H1 (cell line): ENCODE results near the gene AIF1.

ENCODE experiments used
- CTCF ChIP-seq, 3 experiments: IDR thresholded peaks; 1 replicate in 2 of 3; 2 replicates in 1 of 3; pipeline versions ENCODE4 v1.5.1 to v1.6.1; 2011; ENCODE audit warnings: low read length in 3 of 3, mild to moderate bottlenecking in 3 of 3, inconsistent platforms in 2 of 3, low read depth in 1 of 3, moderate library complexity in 1 of 3; ENCODE audit not compliant: insufficient read depth in 1 of 3; ENCODE audit errors: control extremely low read depth in 1 of 3
- KDM1A ChIP-seq: fragments of 200-600, 300-600 bp; sonication (generic); IDR thresholded peaks from 2 replicates; pipeline ENCODE4 v1.7.1; 2016; ENCODE audit warnings: mild to moderate bottlenecking, low read length, borderline replicate concordance
- RFX5 ChIP-seq: IDR thresholded peaks from 2 replicates; pipeline ENCODE4 v1.6.1; 2011; ENCODE audit warnings: low read depth, low read length, improper control_type of control experiment, borderline replicate concordance
- SUZ12 ChIP-seq: fragments of 200-600 bp; sonication (generic); IDR thresholded peaks from 2 replicates; pipeline ENCODE4 v1.6.1; 2012; ENCODE audit warnings: mild to moderate bottlenecking, inconsistent platforms, low read length, moderate library complexity, mixed read lengths
- TCF12 ChIP-seq: IDR thresholded peaks from 2 replicates; pipeline ENCODE4 v1.6.1; 2011; ENCODE audit warnings: low read depth, mild to moderate bottlenecking, low read length

GRCh38 chr6:31614684-31615578 is at the start of gene AIF1:
- TF ChIP-seq KDM1A (no peak), TCF12 (no peak), CTCF (IDR thresholded peaks at IDR 0.05; ENCODE audit: control extremely low read depth in 1 of 3, insufficient read depth in 1 of 3, low read depth in 1 of 3, low read length in 3 of 3) (no peak), SUZ12 (no peak), RFX5 (no peak)
